GM18499 (cell line): ENCODE measurements around the gene NEMP2.

Experiments
- ATAC-seq: cut with Tn5 transposase; IDR thresholded peaks from one replicate; pipeline ENCODE4 v1.9.1; 2021; ENCODE audit warnings: moderate number of reproducible peaks; ENCODE audit not compliant: insufficient read depth, unreplicated experiment

The NEMP2 gene

GRCh38 chr2:190534310-190535120 is at the start of gene NEMP2:
NEMP2 (minus strand) TSS chr2:190534722; CDS start chr2:190534655, 67 bp downstream.
- ATAC-seq: peak; percentile 38

- peak; percentile 52 for ATAC-seq
Observed at GRCh38 chr2:190583507-190584337, 49.2 kb upstream of the NEMP2 start.

GRCh38 chr2:190582736-190583506 is 48.4 kb upstream of the NEMP2 start:
- peak; percentile 66 for ATAC-seq

- no peak for ATAC-seq
Observed at GRCh38 chr2:190582019-190582418, 47.5 kb upstream of the NEMP2 start.

- ATAC-seq: no peak
Observed at GRCh38 chr2:190579915-190580846, 45.7 kb upstream of the NEMP2 start.

- ATAC-seq: no peak
Observed at GRCh38 chr2:190579058-190579410, 44.5 kb upstream of the NEMP2 start.

- no peak for ATAC-seq
Observed at GRCh38 chr2:190578158-190579057, 43.9 kb upstream of the NEMP2 start.

- ATAC-seq: no peak
Observed at GRCh38 chr2:190576573-190576972, 42.1 kb upstream of the NEMP2 start.

GRCh38 chr2:190575263-190575662 is 40.7 kb upstream of the NEMP2 start:
- ATAC-seq: no peak

GRCh38 chr2:190574169-190574568 is 39.6 kb upstream of the NEMP2 start:
- no peak for ATAC-seq

GRCh38 chr2:190572246-190572645 is 37.7 kb upstream of the NEMP2 start:
- no peak for ATAC-seq

GRCh38 chr2:190571686-190572085 is 37.2 kb upstream of the NEMP2 start:
- no peak for ATAC-seq

- ATAC-seq: no peak
Observed at GRCh38 chr2:190570871-190571270, 36.3 kb upstream of the NEMP2 start.

- ATAC-seq: no peak
Observed at GRCh38 chr2:190569994-190570755, 35.7 kb upstream of the NEMP2 start.

GRCh38 chr2:190564838-190565237 is 30.3 kb upstream of the NEMP2 start:
- ATAC-seq: no peak

- ATAC-seq: no peak
Observed at GRCh38 chr2:190563646-190564045, 29.1 kb upstream of the NEMP2 start.

- no peak for ATAC-seq
Observed at GRCh38 chr2:190563109-190563508, 28.6 kb upstream of the NEMP2 start.

GRCh38 chr2:190562121-190562520 is 27.6 kb upstream of the NEMP2 start:
- ATAC-seq: no peak
